ENCODE results near the gene SCGB3A1.

SCGB3A1 gene

GRCh38 chr5:180609817-180610550 is 18.7 kb upstream of the SCGB3A1 start:
- Histone ChIP-seq H3K18ac (ENCODE audit: low read length) (no peak overlapping the region), H3K36me3 (ENCODE audit: control insufficient read depth, insufficient read depth, low read length) (no peaks in the 10 kb centered on the region), H3K27me3 (ENCODE audit: insufficient read depth, low read length, poor library complexity) (no peaks in the 10 kb centered on the region), H3K4me1 (ENCODE audit: control insufficient read depth, low read depth, low read length) (no peaks in the 10 kb centered on the region), H3K27ac (ENCODE audit: low read depth, low read length) (no peak overlapping the region), H2BK120ac (ENCODE audit: low read depth, low read length) (no peak overlapping the region), H3K4me2 (ENCODE audit: low read length) (no peak overlapping the region), H2BK15ac (replicated peaks; ENCODE audit: low read depth) (no peak overlapping the region), H2AK5ac (ENCODE audit: low read length) (no peak overlapping the region), H4K5ac (ENCODE audit: low read length) (no peak overlapping the region), H3K9ac (ENCODE audit: low read length) (no peak overlapping the region), H3K56ac (ENCODE audit: low read length) (no peak overlapping the region), H3K4me3 (ENCODE audit: low read length) (no peak overlapping the region), H3K23ac (ENCODE audit: low read length) (no peak overlapping the region), H3K4ac (ENCODE audit: low read depth, low read length) (no peak overlapping the region), H3K79me1 (ENCODE audit: low read length) (no peaks in the 10 kb centered on the region), H2BK5ac (ENCODE audit: low read length) (no peak overlapping the region), H3K79me2 (ENCODE audit: control insufficient read depth, insufficient read depth, low read length) (no peaks in the 10 kb centered on the region), H4K8ac (ENCODE audit: low read depth, low read length) (no peak overlapping the region)
- DNase-seq: no peak
- WGBS (ENCODE audit: extremely low coverage, insufficient coverage, low lambda C conversion rate): no CpG with 5 or more reads among the region's 23 CpGs

DNA sequence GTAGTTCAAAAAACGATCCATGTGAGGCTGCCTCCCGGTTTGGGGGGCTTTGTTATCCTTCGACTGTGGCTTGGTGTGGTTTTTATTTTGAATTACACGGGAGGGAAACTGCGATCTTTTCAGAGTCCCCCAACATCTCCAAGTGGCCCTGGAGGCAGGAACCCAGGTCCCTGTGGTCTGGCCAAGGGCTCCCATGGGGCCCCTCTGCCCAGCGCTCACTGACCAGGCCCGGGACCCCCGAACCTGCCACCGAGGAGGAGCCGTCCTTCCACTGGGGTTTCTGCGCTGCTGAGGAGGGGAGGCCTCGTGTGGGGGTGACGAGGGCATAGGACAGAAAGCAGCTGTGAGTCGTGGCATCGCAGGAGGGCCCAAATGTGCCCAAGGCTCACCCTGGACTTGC is 18.1 kb upstream of the SCGB3A1 start:
- Histone ChIP-seq H3K9ac (ENCODE audit: low read length) (no peak overlapping the region), H3K79me2 (ENCODE audit: control insufficient read depth, insufficient read depth, low read length) (no peaks in the 10 kb centered on the region), H3K56ac (ENCODE audit: low read length) (no peak overlapping the region), H3K27me3 (ENCODE audit: insufficient read depth, low read length, poor library complexity) (no peaks in the 10 kb centered on the region), H3K4me1 (ENCODE audit: control insufficient read depth, low read depth, low read length) (no peaks in the 10 kb centered on the region), H3K79me1 (ENCODE audit: low read length) (no peaks in the 10 kb centered on the region), H2AK5ac (ENCODE audit: low read length) (no peak overlapping the region), H3K23ac (ENCODE audit: low read length) (no peak overlapping the region), H3K4me2 (ENCODE audit: low read length) (no peak overlapping the region), H2BK5ac (ENCODE audit: low read length) (no peak overlapping the region), H3K27ac (ENCODE audit: low read depth, low read length) (no peak overlapping the region), H3K36me3 (ENCODE audit: control insufficient read depth, insufficient read depth, low read length) (no peaks in the 10 kb centered on the region), H2BK15ac (replicated peaks; ENCODE audit: low read depth) (no peak overlapping the region), H2BK120ac (ENCODE audit: low read depth, low read length) (no peak overlapping the region), H3K18ac (ENCODE audit: low read length) (no peak overlapping the region), H3K4ac (ENCODE audit: low read depth, low read length) (no peak overlapping the region), H4K8ac (ENCODE audit: low read depth, low read length) (no peak overlapping the region), H4K5ac (ENCODE audit: low read length) (no peak overlapping the region), H3K4me3 (ENCODE audit: low read length) (no peak overlapping the region)
- WGBS (ENCODE audit: extremely low coverage, insufficient coverage, low lambda C conversion rate): no CpG with 5 or more reads among the region's 15 CpGs
- DNase-seq: no peak

DNA sequence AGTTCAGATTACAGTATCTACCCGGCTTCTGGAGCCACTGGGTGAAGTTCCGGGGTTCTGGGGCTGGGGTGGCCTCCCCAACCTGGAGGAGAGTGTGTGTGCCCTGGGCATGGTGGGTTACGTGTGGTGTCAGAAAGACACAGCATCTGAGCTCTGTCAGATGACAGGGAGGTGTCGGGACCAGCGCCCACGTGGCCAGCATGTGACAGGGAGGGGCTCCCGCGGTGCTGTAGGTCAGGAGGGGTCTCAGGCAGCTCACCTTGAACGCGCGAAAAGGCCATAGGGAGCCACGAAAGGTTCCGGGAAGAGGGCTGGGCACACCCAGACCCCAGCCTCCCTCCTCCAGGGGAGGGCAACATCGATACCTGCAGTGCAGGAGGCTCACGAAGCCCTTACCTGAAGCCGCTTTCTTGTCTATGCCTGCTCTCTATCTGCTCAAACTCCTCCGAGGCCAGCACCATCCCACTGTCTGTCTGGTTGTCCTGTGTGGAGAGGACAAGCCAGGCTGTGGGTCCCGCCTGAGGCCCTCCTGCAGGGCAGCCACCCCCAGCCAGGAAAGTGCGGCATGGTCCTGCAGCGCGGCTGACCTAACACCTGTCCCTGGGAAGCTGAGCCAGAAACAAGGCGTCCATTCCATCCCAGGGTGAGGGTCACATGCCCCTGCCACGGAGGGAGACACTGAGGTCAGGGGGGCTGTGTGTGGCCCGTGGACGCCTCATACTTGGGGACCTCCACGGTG is 17.4 kb upstream of the SCGB3A1 start:
- Histone ChIP-seq H3K4me1 (ENCODE audit: control insufficient read depth, low read depth, low read length) (no peaks in the 10 kb centered on the region), H3K79me2 (ENCODE audit: control insufficient read depth, insufficient read depth, low read length) (no peaks in the 10 kb centered on the region), H3K23ac (ENCODE audit: low read length) (no peak overlapping the region), H4K5ac (ENCODE audit: low read length) (no peak overlapping the region), H3K4me2 (ENCODE audit: low read length) (no peak overlapping the region), H3K36me3 (ENCODE audit: control insufficient read depth, insufficient read depth, low read length) (no peaks in the 10 kb centered on the region), H3K9ac (ENCODE audit: low read length) (no peak overlapping the region), H2BK15ac (replicated peaks; ENCODE audit: low read depth) (no peak overlapping the region), H3K18ac (ENCODE audit: low read length) (no peak overlapping the region), H4K8ac (ENCODE audit: low read depth, low read length) (no peak overlapping the region), H3K27ac (ENCODE audit: low read depth, low read length) (no peak overlapping the region), H3K56ac (ENCODE audit: low read length) (no peak overlapping the region), H3K4ac (ENCODE audit: low read depth, low read length) (no peak overlapping the region), H3K27me3 (ENCODE audit: insufficient read depth, low read length, poor library complexity) (no peaks in the 10 kb centered on the region), H2AK5ac (ENCODE audit: low read length) (no peak overlapping the region), H3K4me3 (ENCODE audit: low read length) (no peak overlapping the region), H3K79me1 (ENCODE audit: low read length) (no peaks in the 10 kb centered on the region), H2BK120ac (ENCODE audit: low read depth, low read length) (no peak overlapping the region), H2BK5ac (ENCODE audit: low read length) (no peak overlapping the region)
- no CpG with 5 or more reads among the region's 26 CpGs for WGBS (ENCODE audit: extremely low coverage, insufficient coverage, low lambda C conversion rate)
- no peak for DNase-seq

- Histone ChIP-seq H3K79me2 (ENCODE audit: control insufficient read depth, insufficient read depth, low read length) (no peaks in the 10 kb centered on the region), H3K27ac (ENCODE audit: low read depth, low read length) (no peak overlapping the region)
- peak; percentile 57 for DNase-seq
Measured at GRCh38 chr5:180607861-180608571, 16.7 kb upstream of the SCGB3A1 start.

DNA sequence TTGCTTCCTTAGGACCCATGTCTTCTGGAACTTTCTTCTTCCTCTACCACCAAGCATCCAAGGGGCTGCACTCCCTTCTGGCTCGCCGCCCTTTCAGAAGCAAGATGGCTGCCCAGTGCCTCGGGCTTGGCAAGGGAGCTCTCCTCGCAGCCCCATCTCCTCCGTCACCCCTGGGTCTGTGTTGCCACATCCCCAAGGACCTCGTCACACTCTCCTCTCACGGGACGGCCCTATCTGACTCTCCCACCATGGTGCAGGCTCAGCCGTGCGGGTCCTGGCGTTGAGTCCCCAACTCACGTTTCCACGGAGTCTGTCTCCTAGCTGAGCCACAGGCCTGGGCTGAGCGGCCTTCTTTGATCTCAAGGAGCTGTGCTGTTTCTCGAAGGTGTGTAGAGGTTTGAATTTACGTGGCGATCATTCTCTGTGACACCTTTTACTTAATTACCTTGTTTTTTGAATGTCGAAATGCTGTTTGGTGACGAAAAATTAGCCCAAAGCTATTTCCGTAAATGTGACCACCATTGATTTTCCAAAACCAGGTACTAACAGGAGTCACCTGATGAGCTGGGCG is 15.0 kb upstream of the SCGB3A1 start:
- Histone ChIP-seq H3K4ac (ENCODE audit: low read depth, low read length) (no peak overlapping the region), H3K4me2 (ENCODE audit: low read length) (no peak overlapping the region), H2BK15ac (replicated peaks; ENCODE audit: low read depth) (no peak overlapping the region), H3K18ac (ENCODE audit: low read length) (no peak overlapping the region), H2AK5ac (ENCODE audit: low read length) (no peak overlapping the region), H3K36me3 (ENCODE audit: control insufficient read depth, insufficient read depth, low read length) (no peaks in the 10 kb centered on the region), H3K27me3 (ENCODE audit: insufficient read depth, low read length, poor library complexity) (no peaks in the 10 kb centered on the region), H4K5ac (ENCODE audit: low read length) (no peak overlapping the region), H3K79me2 (ENCODE audit: control insufficient read depth, insufficient read depth, low read length) (no peaks in the 10 kb centered on the region), H2BK5ac (ENCODE audit: low read length) (no peak overlapping the region), H3K4me3 (ENCODE audit: low read length) (no peak overlapping the region), H3K23ac (ENCODE audit: low read length) (no peak overlapping the region), H4K8ac (ENCODE audit: low read depth, low read length) (no peak overlapping the region), H3K79me1 (ENCODE audit: low read length) (no peaks in the 10 kb centered on the region), H3K27ac (ENCODE audit: low read depth, low read length) (no peak overlapping the region), H3K9ac (ENCODE audit: low read length) (no peak overlapping the region), H3K56ac (ENCODE audit: low read length) (no peak overlapping the region), H3K4me1 (ENCODE audit: control insufficient read depth, low read depth, low read length) (no peaks in the 10 kb centered on the region), H2BK120ac (ENCODE audit: low read depth, low read length) (no peak overlapping the region)
- WGBS (ENCODE audit: extremely low coverage, insufficient coverage, low lambda C conversion rate): no CpG with 5 or more reads among the region's 21 CpGs
- no peak for DNase-seq

More at GRCh38 chr5:180607861-180608571, 16.7 kb upstream of the SCGB3A1 start:
- H3K4me3 ChIP-seq (ENCODE audit: low read length): no peak overlapping the region
- H3K23ac ChIP-seq (ENCODE audit: low read length): no peak overlapping the region
- H3K36me3 ChIP-seq (ENCODE audit: control insufficient read depth, insufficient read depth, low read length): no peaks in the 10 kb centered on the region
- no peak overlapping the region for H2BK120ac ChIP-seq (ENCODE audit: low read depth, low read length)
- no peaks in the 10 kb centered on the region for H3K4me1 ChIP-seq (ENCODE audit: control insufficient read depth, low read depth, low read length)
- H3K56ac ChIP-seq (ENCODE audit: low read length): no peak overlapping the region
- H3K4ac ChIP-seq (ENCODE audit: low read depth, low read length): no peak overlapping the region
- H2BK5ac ChIP-seq (ENCODE audit: low read length): no peak overlapping the region
- H3K9ac ChIP-seq (ENCODE audit: low read length): no peak overlapping the region
- H2BK15ac ChIP-seq (replicated peaks; ENCODE audit: low read depth): no peak overlapping the region
- no CpG with 5 or more reads among the region's 18 CpGs for WGBS (ENCODE audit: extremely low coverage, insufficient coverage, low lambda C conversion rate)
- no peaks in the 10 kb centered on the region for H3K27me3 ChIP-seq (ENCODE audit: insufficient read depth, low read length, poor library complexity)
- H4K8ac ChIP-seq (ENCODE audit: low read depth, low read length): no peak overlapping the region
- H4K5ac ChIP-seq (ENCODE audit: low read length): no peak overlapping the region
- H2AK5ac ChIP-seq (ENCODE audit: low read length): no peak overlapping the region
- H3K79me1 ChIP-seq (ENCODE audit: low read length): no peaks in the 10 kb centered on the region
- H3K4me2 ChIP-seq (ENCODE audit: low read length): no peak overlapping the region
- no peak overlapping the region for H3K18ac ChIP-seq (ENCODE audit: low read length)

Data from mesendoderm (in vitro differentiated cells).